ENCODE data around the gene ENOX1.

ENOX1 gene

GRCh38 chr13:43574605-43575004, 212.2 kb downstream of the ENOX1 start:
- Histone ChIP-seq H4K91ac (ENCODE audit: low read length) (no peak overlapping the region), H3K4me2 (ENCODE audit: low read length, poor library complexity, severe bottlenecking) (no peak overlapping the region), H3K4me1 (ENCODE audit: control insufficient read depth, insufficient read depth, low read depth, low read length) (peaks cover 5% of the 10 kb centered on the region), H4K8ac (ENCODE audit: low read length) (peak overlapping the region; percentile 59), H3K14ac (ENCODE audit: low read length in 2 of 2) (no peak overlapping the region), H2BK5ac (ENCODE audit: low read depth, low read length, poor library complexity, severe bottlenecking) (no peak overlapping the region), H2BK12ac (ENCODE audit: low read length in 2 of 2) (no peak overlapping the region), H3K27ac (ENCODE audit: low read length, poor library complexity, severe bottlenecking) (no peak overlapping the region), H2BK15ac (ENCODE audit: low read depth, poor library complexity, severe bottlenecking) (no peak overlapping the region), H3K36me3 (ENCODE audit: control insufficient read depth in 1 of 2, insufficient read depth in 2 of 2, low read depth in 1 of 2, low read length in 2 of 2) (no peaks in the 10 kb centered on the region), H3K79me1 (replicated peaks; ENCODE audit: low read length, poor library complexity, severe bottlenecking) (no peaks in the 10 kb centered on the region), H2AFZ (ENCODE audit: low read depth, low read length) (no peak overlapping the region), H3K18ac (ENCODE audit: low read depth in 1 of 2, low read length in 2 of 2) (no peak overlapping the region), H2AK5ac (ENCODE audit: low read length, severe bottlenecking) (no peak overlapping the region), H3K4ac (ENCODE audit: low read depth in 1 of 2, low read length in 2 of 2) (no peak overlapping the region), H3K9me3 (ENCODE audit: control insufficient read depth, low read length) (no peaks in the 10 kb centered on the region), H2BK120ac (ENCODE audit: low read depth, low read length) (no peak overlapping the region), H3K23ac (ENCODE audit: low read length in 2 of 2) (no peak overlapping the region), H3K4me3 (ENCODE audit: insufficient read depth in 1 of 2, low read depth in 1 of 2, low read length in 2 of 2) (no peak overlapping the region), H3K27me3 (ENCODE audit: control insufficient read depth in 1 of 2, insufficient read depth in 1 of 2, low read length in 2 of 2) (no peaks in the 10 kb centered on the region), H3K9ac (ENCODE audit: low read length) (no peak overlapping the region)
- 73% methylated on average over 4 of the region's 4 CpGs for WGBS
- peak; percentile 37 for DNase-seq

- H3K14ac ChIP-seq (ENCODE audit: low read length in 2 of 2), result no peak overlapping the region
- WGBS, result 100% methylated on average over 5 of the region's 6 CpGs
- H3K27me3 ChIP-seq (ENCODE audit: control insufficient read depth in 1 of 2, insufficient read depth in 1 of 2, low read length in 2 of 2), result no peaks in the 10 kb centered on the region
- H3K4me1 ChIP-seq (ENCODE audit: control insufficient read depth, insufficient read depth, low read depth, low read length), result peaks cover 5% of the 10 kb centered on the region
- no peak overlapping the region for H2BK12ac ChIP-seq (ENCODE audit: low read length in 2 of 2)
- H2AFZ ChIP-seq (ENCODE audit: low read depth, low read length), result no peak overlapping the region
- no peaks in the 10 kb centered on the region for H3K9me3 ChIP-seq (ENCODE audit: control insufficient read depth, low read length)
- H3K4me3 ChIP-seq (ENCODE audit: insufficient read depth in 1 of 2, low read depth in 1 of 2, low read length in 2 of 2), result no peak overlapping the region
- no peak overlapping the region for H2BK5ac ChIP-seq (ENCODE audit: low read depth, low read length, poor library complexity, severe bottlenecking)
- no peaks in the 10 kb centered on the region for H3K36me3 ChIP-seq (ENCODE audit: control insufficient read depth in 1 of 2, insufficient read depth in 2 of 2, low read depth in 1 of 2, low read length in 2 of 2)
- H4K8ac ChIP-seq (ENCODE audit: low read length), result no peak overlapping the region
- no peak overlapping the region for H2BK120ac ChIP-seq (ENCODE audit: low read depth, low read length)
- H3K23ac ChIP-seq (ENCODE audit: low read length in 2 of 2), result no peak overlapping the region
- H3K4ac ChIP-seq (ENCODE audit: low read depth in 1 of 2, low read length in 2 of 2), result no peak overlapping the region
- no peak overlapping the region for H3K27ac ChIP-seq (ENCODE audit: low read length, poor library complexity, severe bottlenecking)
- no peak overlapping the region for H4K91ac ChIP-seq (ENCODE audit: low read length)
- H3K9ac ChIP-seq (ENCODE audit: low read length), result no peak overlapping the region
- H2BK15ac ChIP-seq (ENCODE audit: low read depth, poor library complexity, severe bottlenecking), result no peak overlapping the region
- H3K18ac ChIP-seq (ENCODE audit: low read depth in 1 of 2, low read length in 2 of 2), result no peak overlapping the region
- H3K4me2 ChIP-seq (ENCODE audit: low read length, poor library complexity, severe bottlenecking), result no peak overlapping the region
- DNase-seq, result peak; percentile 42
- H3K79me1 ChIP-seq (replicated peaks; ENCODE audit: low read length, poor library complexity, severe bottlenecking), result no peaks in the 10 kb centered on the region
- no peak overlapping the region for H2AK5ac ChIP-seq (ENCODE audit: low read length, severe bottlenecking)
These were observed 212.8 kb downstream of the ENOX1 start for GRCh38 chr13:43573802-43574514.

- Histone ChIP-seq H2AFZ (ENCODE audit: low read depth, low read length) (no peak overlapping the region), H2AK5ac (ENCODE audit: low read length, severe bottlenecking) (no peak overlapping the region), H2BK5ac (ENCODE audit: low read depth, low read length, poor library complexity, severe bottlenecking) (no peak overlapping the region), H3K27me3 (ENCODE audit: control insufficient read depth in 1 of 2, insufficient read depth in 1 of 2, low read length in 2 of 2) (no peaks in the 10 kb centered on the region), H3K4me1 (ENCODE audit: control insufficient read depth, insufficient read depth, low read depth, low read length) (peaks cover 5% of the 10 kb centered on the region), H3K27ac (ENCODE audit: low read length, poor library complexity, severe bottlenecking) (peak overlapping the region; percentile 41), H2BK120ac (ENCODE audit: low read depth, low read length) (no peak overlapping the region), H3K9ac (ENCODE audit: low read length) (no peak overlapping the region), H3K79me1 (replicated peaks; ENCODE audit: low read length, poor library complexity, severe bottlenecking) (no peaks in the 10 kb centered on the region), H2BK15ac (ENCODE audit: low read depth, poor library complexity, severe bottlenecking) (no peak overlapping the region), H3K18ac (ENCODE audit: low read depth in 1 of 2, low read length in 2 of 2) (peak overlapping the region in 1 of 2 experiments; percentile 90), H3K4me2 (ENCODE audit: low read length, poor library complexity, severe bottlenecking) (no peak overlapping the region), H4K91ac (ENCODE audit: low read length) (no peak overlapping the region), H4K8ac (ENCODE audit: low read length) (no peak overlapping the region), H3K14ac (ENCODE audit: low read length in 2 of 2) (peak overlapping the region in 1 of 2 experiments; percentile 79), H3K23ac (ENCODE audit: low read length in 2 of 2) (no peak overlapping the region), H3K9me3 (ENCODE audit: control insufficient read depth, low read length) (no peaks in the 10 kb centered on the region), H3K4ac (ENCODE audit: low read depth in 1 of 2, low read length in 2 of 2) (peak overlapping the region in 1 of 2 experiments; percentile 69), H2BK12ac (ENCODE audit: low read length in 2 of 2) (no peak overlapping the region), H3K4me3 (ENCODE audit: insufficient read depth in 1 of 2, low read depth in 1 of 2, low read length in 2 of 2) (no peak overlapping the region), H3K36me3 (ENCODE audit: control insufficient read depth in 1 of 2, insufficient read depth in 2 of 2, low read depth in 1 of 2, low read length in 2 of 2) (no peaks in the 10 kb centered on the region)
- 14% methylated on average over 2 of the region's 4 CpGs for WGBS
- peak; percentile 32 for DNase-seq
These were observed 213.4 kb downstream of the ENOX1 start for GRCh38 chr13:43573361-43573740.

GRCh38 chr13:43572656-43573360, 214.0 kb downstream of the ENOX1 start:
- WGBS, result 50% methylated on average over 2 of the region's 3 CpGs
- Histone ChIP-seq H3K4me3 (ENCODE audit: insufficient read depth in 1 of 2, low read depth in 1 of 2, low read length in 2 of 2) (no peak overlapping the region), H3K36me3 (ENCODE audit: control insufficient read depth in 1 of 2, insufficient read depth in 2 of 2, low read depth in 1 of 2, low read length in 2 of 2) (no peaks in the 10 kb centered on the region), H4K91ac (ENCODE audit: low read length) (no peak overlapping the region), H3K79me1 (replicated peaks; ENCODE audit: low read length, poor library complexity, severe bottlenecking) (no peaks in the 10 kb centered on the region), H3K9ac (ENCODE audit: low read length) (no peak overlapping the region), H3K4me1 (ENCODE audit: control insufficient read depth, insufficient read depth, low read depth, low read length) (peaks cover 5% of the 10 kb centered on the region), H2BK120ac (ENCODE audit: low read depth, low read length) (no peak overlapping the region), H2AK5ac (ENCODE audit: low read length, severe bottlenecking) (no peak overlapping the region), H2BK15ac (ENCODE audit: low read depth, poor library complexity, severe bottlenecking) (no peak overlapping the region), H3K9me3 (ENCODE audit: control insufficient read depth, low read length) (no peaks in the 10 kb centered on the region), H2AFZ (ENCODE audit: low read depth, low read length) (no peak overlapping the region), H3K4ac (ENCODE audit: low read depth in 1 of 2, low read length in 2 of 2) (peak overlapping the region in 1 of 2 experiments; percentile 40), H4K8ac (ENCODE audit: low read length) (no peak overlapping the region), H3K27me3 (ENCODE audit: control insufficient read depth in 1 of 2, insufficient read depth in 1 of 2, low read length in 2 of 2) (no peaks in the 10 kb centered on the region), H3K4me2 (ENCODE audit: low read length, poor library complexity, severe bottlenecking) (no peak overlapping the region), H3K23ac (ENCODE audit: low read length in 2 of 2) (no peak overlapping the region), H3K14ac (ENCODE audit: low read length in 2 of 2) (no peak overlapping the region), H2BK5ac (ENCODE audit: low read depth, low read length, poor library complexity, severe bottlenecking) (no peak overlapping the region), H3K27ac (ENCODE audit: low read length, poor library complexity, severe bottlenecking) (peak overlapping the region; percentile 43), H3K18ac (ENCODE audit: low read depth in 1 of 2, low read length in 2 of 2) (peak overlapping the region; percentile 61 to 70), H2BK12ac (ENCODE audit: low read length in 2 of 2) (peak overlapping the region in 1 of 2 experiments; percentile 59)
- DNase-seq, result peak; percentile 58

All from mesenchymal stem cell (in vitro differentiated cells and primary cell).